Parathyroid adenoma (tissue), 2 donors: ENCODE measurements around the gene ALK.

Experiments used
- H2AFZ ChIP-seq: fragments of 300-600 bp; sonication (generic); one replicate; pipeline ENCODE4 v1.7.0; 2017; ENCODE audit warnings: antibody characterized with exemption, mild to moderate bottlenecking
- H3K27ac ChIP-seq: fragments of 300-600 bp; sonication (generic); one replicate; pipeline ENCODE4 v1.7.0; 2017
- H3K27me3 ChIP-seq: fragments of 300-600 bp; sonication (generic); one replicate; pipeline ENCODE4 v1.7.0; 2017; ENCODE audit warnings: low read length; ENCODE audit not compliant: control insufficient read depth, insufficient read depth
- H3K36me3 ChIP-seq: fragments of 300-600 bp; sonication (generic); one replicate; pipeline ENCODE4 v1.7.0; 2017; ENCODE audit warnings: low read length; ENCODE audit not compliant: control insufficient read depth, insufficient read depth
- H3K4me1 ChIP-seq: fragments of 300-600 bp; sonication (generic); one replicate; pipeline ENCODE4 v1.7.0; 2017; ENCODE audit warnings: control low read depth
- H3K4me2 ChIP-seq: fragments of 300-600 bp; sonication (generic); one replicate; pipeline ENCODE4 v1.7.0; 2017; ENCODE audit warnings: low read length
- H3K4me3 ChIP-seq: fragments of 300-600 bp; sonication (generic); one replicate; pipeline ENCODE4 v1.7.0; 2017; ENCODE audit warnings: low read depth, low read length
- H3K79me2 ChIP-seq: fragments of 300-600 bp; sonication (generic); one replicate; pipeline ENCODE4 v1.7.0; 2017; ENCODE audit warnings: control low read depth
- H3K9ac ChIP-seq: fragments of 300-600 bp; sonication (generic); one replicate; pipeline ENCODE4 v1.7.0; 2017; ENCODE audit warnings: mild to moderate bottlenecking
- H3K9me3 ChIP-seq: fragments of 300-600 bp; sonication (generic); one replicate; pipeline ENCODE4 v1.7.0; 2017; ENCODE audit warnings: low read length; ENCODE audit not compliant: control insufficient read depth
- TF ChIP-seq, protein P1 (sequence below): fragments of 300-600 bp; sonication (generic); IDR thresholded peaks from one replicate; pipeline ENCODE4 v1.7.0; 2017; ENCODE audit warnings: antibody characterized with exemption, mild to moderate bottlenecking
- donor health status: primary hyperparathyroidism.

ALK gene

DNA sequence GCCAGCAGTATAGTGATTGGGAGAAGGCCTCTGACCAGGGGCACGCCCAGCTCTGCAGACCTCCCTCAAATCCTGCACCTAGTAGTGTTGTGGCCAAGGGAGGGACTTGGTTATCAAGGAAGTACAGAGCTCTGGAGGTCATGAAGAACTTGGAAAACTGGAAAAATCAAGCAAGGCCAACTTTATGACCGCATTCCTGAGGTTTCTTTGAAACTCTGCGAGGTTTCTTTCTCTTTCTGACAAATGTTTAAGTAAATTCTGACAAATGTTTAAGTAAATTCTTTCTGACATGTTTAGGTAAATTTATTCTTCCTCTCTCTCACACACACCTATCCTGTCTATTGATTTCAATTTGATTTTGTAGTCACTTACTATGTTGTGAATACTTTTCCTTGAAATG is 775.2 kb downstream of the ALK start:
- no peaks in the 10 kb centered on the region for H3K4me1 ChIP-seq
- H3K36me3 ChIP-seq: no peaks in the 10 kb centered on the region
- no peaks in the 10 kb centered on the region for H3K79me2 ChIP-seq
- no peak overlapping the region for H3K9ac ChIP-seq
- no peak overlapping the region for H3K4me3 ChIP-seq
- no peak overlapping the region for H3K4me2 ChIP-seq
- H3K9me3 ChIP-seq: no peaks in the 10 kb centered on the region
- no peaks in the 10 kb centered on the region for H3K27me3 ChIP-seq
- no peak overlapping the region for H2AFZ ChIP-seq
- H3K27ac ChIP-seq: no peak overlapping the region
- TF ChIP-seq, protein P1, sequence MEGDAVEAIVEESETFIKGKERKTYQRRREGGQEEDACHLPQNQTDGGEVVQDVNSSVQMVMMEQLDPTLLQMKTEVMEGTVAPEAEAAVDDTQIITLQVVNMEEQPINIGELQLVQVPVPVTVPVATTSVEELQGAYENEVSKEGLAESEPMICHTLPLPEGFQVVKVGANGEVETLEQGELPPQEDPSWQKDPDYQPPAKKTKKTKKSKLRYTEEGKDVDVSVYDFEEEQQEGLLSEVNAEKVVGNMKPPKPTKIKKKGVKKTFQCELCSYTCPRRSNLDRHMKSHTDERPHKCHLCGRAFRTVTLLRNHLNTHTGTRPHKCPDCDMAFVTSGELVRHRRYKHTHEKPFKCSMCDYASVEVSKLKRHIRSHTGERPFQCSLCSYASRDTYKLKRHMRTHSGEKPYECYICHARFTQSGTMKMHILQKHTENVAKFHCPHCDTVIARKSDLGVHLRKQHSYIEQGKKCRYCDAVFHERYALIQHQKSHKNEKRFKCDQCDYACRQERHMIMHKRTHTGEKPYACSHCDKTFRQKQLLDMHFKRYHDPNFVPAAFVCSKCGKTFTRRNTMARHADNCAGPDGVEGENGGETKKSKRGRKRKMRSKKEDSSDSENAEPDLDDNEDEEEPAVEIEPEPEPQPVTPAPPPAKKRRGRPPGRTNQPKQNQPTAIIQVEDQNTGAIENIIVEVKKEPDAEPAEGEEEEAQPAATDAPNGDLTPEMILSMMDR: no peak

DNA sequence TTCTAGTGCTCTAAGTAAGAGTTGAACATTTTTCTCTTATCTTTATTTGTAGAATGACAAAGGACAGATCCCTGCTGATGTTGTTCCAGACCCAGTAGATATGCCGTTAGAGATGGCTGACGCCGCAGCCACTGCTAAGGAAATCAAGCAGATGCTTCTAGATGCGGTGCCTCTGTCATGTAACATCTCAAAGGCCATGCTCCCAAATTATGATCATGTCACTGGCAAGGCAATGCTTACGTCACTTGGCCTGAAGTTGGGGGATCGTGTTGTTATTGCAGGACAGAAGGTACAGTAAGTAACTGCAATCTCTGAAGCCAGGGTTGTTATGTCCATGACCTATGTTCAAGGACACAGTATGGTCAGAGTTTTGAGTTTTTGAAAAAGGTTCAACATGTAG is 777.7 kb downstream of the ALK start:
- no peak overlapping the region for H3K4me3 ChIP-seq
- H3K27ac ChIP-seq: no peak overlapping the region
- H3K4me1 ChIP-seq: no peaks in the 10 kb centered on the region
- H2AFZ ChIP-seq: no peak overlapping the region
- TF ChIP-seq, protein P1: no peak
- no peaks in the 10 kb centered on the region for H3K9me3 ChIP-seq
- H3K27me3 ChIP-seq: no peaks in the 10 kb centered on the region
- no peak overlapping the region for H3K4me2 ChIP-seq
- H3K36me3 ChIP-seq: no peaks in the 10 kb centered on the region
- no peak overlapping the region for H3K9ac ChIP-seq
- H3K79me2 ChIP-seq: no peaks in the 10 kb centered on the region
